NB4 (cell line): ENCODE measurements around the gene LRFN2.

Experiments
- CTCF ChIP-seq: IDR thresholded peaks from one replicate; pipeline ENCODE4 v1.5.1; 2012; ENCODE audit warnings: low read depth, low read length
- MAX ChIP-seq: IDR thresholded peaks from 2 replicates; pipeline ENCODE4 v1.6.1; 2011; ENCODE audit warnings: low read depth, low read length
- POLR2A ChIP-seq: IDR thresholded peaks from 2 replicates; pipeline ENCODE4 v1.6.1; 2011; ENCODE audit warnings: mild to moderate bottlenecking; ENCODE audit not compliant: insufficient read length; ENCODE audit errors: extremely low read depth

GRCh38 chr6:40499215-40499614, 87.9 kb downstream of the LRFN2 start:
- TF ChIP-seq POLR2A = no peak
- TF ChIP-seq CTCF = no peak
- no peak for TF ChIP-seq MAX
